Stimulated activated CD4-positive, alpha-beta T cell treated with anti-CD3 and anti-CD28 coated beads, Interleukin-12 subunit alpha, Interleukin-12 subunit beta, amount 100 ng/mL, for 4 hours (primary cell): ENCODE data around the gene DDAH1.

ENCODE experiments used
- DNase-seq: peaks from one replicate; pipeline ENCODE4 v3.0.0-alpha.2; 2020

Gene DDAH1

GRCh38 chr1:85437139-85437538 is 27.8 kb downstream of the DDAH1 start:
- DNase-seq: no peak

GRCh38 chr1:85433096-85433495 is 31.9 kb downstream of the DDAH1 start:
- no peak for DNase-seq

- DNase-seq: no peak
Observed at GRCh38 chr1:85428471-85429089, 36.4 kb downstream of the DDAH1 start.

GRCh38 chr1:85427849-85428248 is 37.1 kb downstream of the DDAH1 start:
- DNase-seq: no peak

- DNase-seq: no peak
Observed at GRCh38 chr1:85427331-85427730, 37.6 kb downstream of the DDAH1 start.

- no peak for DNase-seq
Observed at GRCh38 chr1:85421179-85421578, 43.8 kb downstream of the DDAH1 start.

GRCh38 chr1:85420199-85420598 is 44.8 kb downstream of the DDAH1 start:
- no peak for DNase-seq

GRCh38 chr1:85417876-85418275 is 47.1 kb downstream of the DDAH1 start:
- no peak for DNase-seq

- DNase-seq: no peak
Observed at GRCh38 chr1:85417017-85417416, 47.9 kb downstream of the DDAH1 start.

- no peak for DNase-seq
Observed at GRCh38 chr1:85413169-85413568, 51.8 kb downstream of the DDAH1 start.

GRCh38 chr1:85411567-85412305 is 53.2 kb downstream of the DDAH1 start:
- DNase-seq: no peak

GRCh38 chr1:85409516-85409915 is 55.4 kb downstream of the DDAH1 start:
- no peak for DNase-seq

GRCh38 chr1:85407746-85408377 is 57.1 kb downstream of the DDAH1 start:
- DNase-seq: no peak

- DNase-seq: no peak
Observed at GRCh38 chr1:85406887-85407533, 57.9 kb downstream of the DDAH1 start.

- no peak for DNase-seq
Observed at GRCh38 chr1:85406081-85406480, 58.9 kb downstream of the DDAH1 start.

GRCh38 chr1:85404408-85404807 is 60.6 kb downstream of the DDAH1 start:
- no peak for DNase-seq

- DNase-seq: no peak
Observed at GRCh38 chr1:85398391-85399064, 66.4 kb downstream of the DDAH1 start.

- DNase-seq: no peak
Observed at GRCh38 chr1:85397490-85398032, 67.4 kb downstream of the DDAH1 start.

GRCh38 chr1:85396194-85396593 is 68.8 kb downstream of the DDAH1 start:
- DNase-seq: no peak

- DNase-seq: no peak
Observed at GRCh38 chr1:85394130-85394529, 70.8 kb downstream of the DDAH1 start.

GRCh38 chr1:85393490-85393889 is 71.5 kb downstream of the DDAH1 start:
- DNase-seq: no peak

GRCh38 chr1:85388416-85388815 is 76.5 kb downstream of the DDAH1 start:
- DNase-seq: no peak

GRCh38 chr1:85387781-85388180 is 77.2 kb downstream of the DDAH1 start:
- DNase-seq: no peak
